Trophoblast cell (in vitro differentiated cells and primary cell): Measurements from ENCODE around the gene JMJD6.

ENCODE experiments used
- DNase-seq, 2 donors: peaks; one replicate each; pipeline ENCODE4 v3.0.0-alpha.2; 2016
- H2AFZ ChIP-seq: 2 replicates; pipeline ENCODE4 v1.6.1; 2013; ENCODE audit warnings: low read length, moderate library complexity, mild to moderate bottlenecking; ENCODE audit not compliant: insufficient read depth, poor library complexity
- H2AK5ac ChIP-seq: 2 replicates; pipeline ENCODE4 v1.6.1; 2013; ENCODE audit warnings: mild to moderate bottlenecking, low read length
- H2BK120ac ChIP-seq: 2 replicates; pipeline ENCODE4 v1.6.1; 2013; ENCODE audit warnings: low read length, mild to moderate bottlenecking, moderate library complexity; ENCODE audit not compliant: insufficient read depth, poor library complexity
- H2BK12ac ChIP-seq: 2 replicates; pipeline ENCODE4 v1.6.1; 2013; ENCODE audit warnings: mild to moderate bottlenecking, low read length, moderate library complexity
- H2BK5ac ChIP-seq: 2 replicates; pipeline ENCODE4 v1.6.1; 2013; ENCODE audit warnings: low read length, low read depth, moderate library complexity, mild to moderate bottlenecking; ENCODE audit not compliant: poor library complexity
- H3K14ac ChIP-seq: 2 replicates; pipeline ENCODE4 v1.6.1; 2013; ENCODE audit warnings: mild to moderate bottlenecking, low read length
- H3K18ac ChIP-seq: 2 replicates; pipeline ENCODE4 v1.6.1; 2013; ENCODE audit warnings: mild to moderate bottlenecking, low read length
- H3K23ac ChIP-seq: 2 replicates; pipeline ENCODE4 v1.6.1; 2013; ENCODE audit warnings: low read length
- H3K27ac ChIP-seq: 2 replicates; pipeline ENCODE4 v1.5.1; 2013; ENCODE audit warnings: low read depth, mild to moderate bottlenecking, inconsistent platforms, low read length, moderate library complexity
- H3K27me3 ChIP-seq: 2 replicates; pipeline ENCODE4 v1.6.1; 2013; ENCODE audit warnings: inconsistent platforms, mild to moderate bottlenecking, low read length, moderate library complexity; ENCODE audit not compliant: insufficient read depth
- H3K36me3 ChIP-seq, 2 experiments: 1 replicate in 1 of 2; 2 replicates in 1 of 2; pipeline ENCODE4 v1.6.1; 2013; ENCODE audit warnings: low read length in 2 of 2, mild to moderate bottlenecking in 2 of 2, moderate library complexity in 1 of 2; ENCODE audit not compliant: insufficient read depth in 2 of 2, control insufficient read depth in 1 of 2
- H3K4ac ChIP-seq: 2 replicates; pipeline ENCODE4 v1.6.1; 2013; ENCODE audit warnings: low read depth, mild to moderate bottlenecking, low read length, moderate library complexity
- H3K4me1 ChIP-seq, 2 experiments: 1 replicate in 1 of 2; 2 replicates in 1 of 2; pipeline ENCODE4 v1.6.1; 2013; ENCODE audit warnings: low read length in 2 of 2, mild to moderate bottlenecking in 2 of 2, moderate library complexity in 1 of 2; ENCODE audit not compliant: insufficient read depth in 2 of 2, control insufficient read depth in 1 of 2
- H3K4me2 ChIP-seq: 2 replicates; pipeline ENCODE4 v1.6.1; 2013; ENCODE audit warnings: inconsistent platforms, mild to moderate bottlenecking, low read length, moderate library complexity
- H3K4me3 ChIP-seq: 2 replicates; pipeline ENCODE4 v1.5.1; 2013; ENCODE audit warnings: mild to moderate bottlenecking, low read depth, low read length, inconsistent platforms
- H3K79me1 ChIP-seq: one replicate; pipeline ENCODE4 v1.6.1; 2013; ENCODE audit warnings: low read length
- H3K79me2 ChIP-seq: 2 replicates; pipeline ENCODE4 v1.6.1; 2013; ENCODE audit warnings: low read length, mild to moderate bottlenecking; ENCODE audit not compliant: control insufficient read depth, insufficient read depth, poor library complexity
- H3K9ac ChIP-seq: 2 replicates; pipeline ENCODE4 v1.6.1; 2013; ENCODE audit warnings: mild to moderate bottlenecking, low read length
- H3K9me3 ChIP-seq: 2 replicates; pipeline ENCODE4 v1.6.1; 2013; ENCODE audit warnings: low read depth, mild to moderate bottlenecking, control low read depth, inconsistent platforms, low read length; ENCODE audit not compliant: insufficient read depth
- H4K12ac ChIP-seq: 2 replicates; pipeline ENCODE4 v1.6.1; 2013; ENCODE audit warnings: low read depth, mild to moderate bottlenecking, low read length, moderate library complexity
- H4K8ac ChIP-seq: 2 replicates; pipeline ENCODE4 v1.6.1; 2013; ENCODE audit warnings: low read depth, mild to moderate bottlenecking, low read length, moderate library complexity
- H4K91ac ChIP-seq: one replicate; pipeline ENCODE4 v1.6.1; 2013; ENCODE audit warnings: low read depth, mild to moderate bottlenecking, low read length, moderate library complexity
- WGBS: extraction: QIAGEN DNeasy Blood & Tissue Kit; methylation state at CpG from one replicate; pipeline ENCODE4 v1.1.7; 2013; ENCODE audit warnings: missing lambda C conversion rate; ENCODE audit not compliant: insufficient read length, insufficient coverage; ENCODE audit errors: extremely low coverage; 5-methylcytosine and 5-hydroxymethylcytosine counted together

Gene JMJD6

GRCh38 chr17:76691379-76692191 lies 34.8 kb downstream of the JMJD6 start:
- no peaks in the 10 kb centered on the region for H3K79me2 ChIP-seq
- H3K27ac ChIP-seq: no peak overlapping the region
- H2BK5ac ChIP-seq: no peak overlapping the region
- no peak overlapping the region for H2BK12ac ChIP-seq
- WGBS: no CpG with 5 or more reads among the region's 14 CpGs
- no peak overlapping the region for H2AK5ac ChIP-seq
- H3K9me3 ChIP-seq: peaks cover 2% of the 10 kb centered on the region
- no peaks in the 10 kb centered on the region for H3K27me3 ChIP-seq
- DNase-seq: no peak
- no peak overlapping the region for H3K23ac ChIP-seq
- no peaks in the 10 kb centered on the region for H3K79me1 ChIP-seq
- no peak overlapping the region for H4K91ac ChIP-seq
- no peak overlapping the region for H3K9ac ChIP-seq
- peaks cover 3 to 5% of the 10 kb centered on the region in 2 experiments for H3K4me1 ChIP-seq
- H3K4ac ChIP-seq: no peak overlapping the region
- H3K14ac ChIP-seq: no peak overlapping the region
- H3K4me3 ChIP-seq: no peak overlapping the region
- H3K18ac ChIP-seq: no peak overlapping the region
- no peak overlapping the region for H4K12ac ChIP-seq
- no peak overlapping the region for H2AFZ ChIP-seq
- no peak overlapping the region for H2BK120ac ChIP-seq
- no peak overlapping the region for H4K8ac ChIP-seq
- H3K4me2 ChIP-seq: no peak overlapping the region
- H3K36me3 ChIP-seq: peaks cover 5 to 6% of the 10 kb centered on the region in 2 experiments

GRCh38 chr17:76690596-76691280 lies 35.7 kb downstream of the JMJD6 start:
- no peak overlapping the region for H3K4ac ChIP-seq
- no peak overlapping the region for H3K27ac ChIP-seq
- H3K27me3 ChIP-seq: no peaks in the 10 kb centered on the region
- H3K14ac ChIP-seq: no peak overlapping the region
- no peak overlapping the region for H3K4me3 ChIP-seq
- no peak overlapping the region for H3K9ac ChIP-seq
- no peak overlapping the region for H4K91ac ChIP-seq
- WGBS: no CpG with 5 or more reads among the region's 13 CpGs
- no peak overlapping the region for H2BK5ac ChIP-seq
- H3K18ac ChIP-seq: no peak overlapping the region
- no peak overlapping the region for H3K23ac ChIP-seq
- no peak overlapping the region for H2AFZ ChIP-seq
- no peaks in the 10 kb centered on the region for H3K79me1 ChIP-seq
- H3K36me3 ChIP-seq: peaks cover 5 to 6% of the 10 kb centered on the region in 2 experiments
- H4K12ac ChIP-seq: no peak overlapping the region
- H2AK5ac ChIP-seq: no peak overlapping the region
- H2BK120ac ChIP-seq: no peak overlapping the region
- no peak overlapping the region for H4K8ac ChIP-seq
- no peak overlapping the region for H2BK12ac ChIP-seq
- H3K79me2 ChIP-seq: no peaks in the 10 kb centered on the region
- H3K4me2 ChIP-seq: no peak overlapping the region
- H3K9me3 ChIP-seq: peaks cover 2% of the 10 kb centered on the region
- no peak for DNase-seq
- H3K4me1 ChIP-seq: peaks cover 5% of the 10 kb centered on the region in 2 experiments

GRCh38 chr17:76689859-76690258 lies 36.5 kb downstream of the JMJD6 start:
- Histone ChIP-seq H3K27me3 (no peaks in the 10 kb centered on the region), H3K4ac (no peak overlapping the region), H4K91ac (no peak overlapping the region), H3K23ac (no peak overlapping the region), H4K12ac (no peak overlapping the region), H2AFZ (no peak overlapping the region), H2BK120ac (no peak overlapping the region), H3K36me3 (peaks cover 6% of the 10 kb centered on the region in 2 experiments), H3K9me3 (peaks cover 2% of the 10 kb centered on the region), H4K8ac (no peak overlapping the region), H3K79me2 (no peaks in the 10 kb centered on the region), H3K4me1 (peaks cover 5% of the 10 kb centered on the region in 2 experiments), H2BK5ac (no peak overlapping the region), H3K4me2 (no peak overlapping the region), H3K14ac (no peak overlapping the region), H2BK12ac (no peak overlapping the region), H3K4me3 (no peak overlapping the region), H2AK5ac (no peak overlapping the region), H3K9ac (no peak overlapping the region), H3K18ac (no peak overlapping the region), H3K27ac (no peak overlapping the region), H3K79me1 (no peaks in the 10 kb centered on the region)
- WGBS: no CpG with 5 or more reads among the region's 11 CpGs
- peak; percentile 52 to 71 for DNase-seq

GRCh38 chr17:76688165-76688622 lies 38.2 kb downstream of the JMJD6 start:
- Histone ChIP-seq H3K4me3 (no peak overlapping the region), H3K4me2 (no peak overlapping the region), H3K23ac (no peak overlapping the region), H3K14ac (no peak overlapping the region), H2BK120ac (no peak overlapping the region), H3K36me3 (peaks cover 13 to 14% of the 10 kb centered on the region in 2 experiments), H2BK12ac (no peak overlapping the region), H3K79me2 (no peaks in the 10 kb centered on the region), H3K9me3 (peaks cover 2% of the 10 kb centered on the region), H3K27ac (no peak overlapping the region), H3K9ac (no peak overlapping the region), H4K12ac (no peak overlapping the region), H2AK5ac (no peak overlapping the region), H3K27me3 (no peaks in the 10 kb centered on the region), H2BK5ac (no peak overlapping the region), H2AFZ (no peak overlapping the region), H4K8ac (no peak overlapping the region), H3K4me1 (peaks cover 5% of the 10 kb centered on the region in 2 experiments), H3K18ac (no peak overlapping the region), H4K91ac (no peak overlapping the region), H3K4ac (no peak overlapping the region), H3K79me1 (no peaks in the 10 kb centered on the region)
- no CpG with 5 or more reads among the region's 11 CpGs for WGBS
- no peak for DNase-seq
